NK-92 (cell line): Measurements from ENCODE around the gene OSBPL7.

Source experiments
- DNase-seq: peaks from one replicate; lab custom pipeline; 2025; ENCODE audit not compliant: unreplicated experiment; lab: John Stamatoyannopoulos, UW

The OSBPL7 gene

DNA sequence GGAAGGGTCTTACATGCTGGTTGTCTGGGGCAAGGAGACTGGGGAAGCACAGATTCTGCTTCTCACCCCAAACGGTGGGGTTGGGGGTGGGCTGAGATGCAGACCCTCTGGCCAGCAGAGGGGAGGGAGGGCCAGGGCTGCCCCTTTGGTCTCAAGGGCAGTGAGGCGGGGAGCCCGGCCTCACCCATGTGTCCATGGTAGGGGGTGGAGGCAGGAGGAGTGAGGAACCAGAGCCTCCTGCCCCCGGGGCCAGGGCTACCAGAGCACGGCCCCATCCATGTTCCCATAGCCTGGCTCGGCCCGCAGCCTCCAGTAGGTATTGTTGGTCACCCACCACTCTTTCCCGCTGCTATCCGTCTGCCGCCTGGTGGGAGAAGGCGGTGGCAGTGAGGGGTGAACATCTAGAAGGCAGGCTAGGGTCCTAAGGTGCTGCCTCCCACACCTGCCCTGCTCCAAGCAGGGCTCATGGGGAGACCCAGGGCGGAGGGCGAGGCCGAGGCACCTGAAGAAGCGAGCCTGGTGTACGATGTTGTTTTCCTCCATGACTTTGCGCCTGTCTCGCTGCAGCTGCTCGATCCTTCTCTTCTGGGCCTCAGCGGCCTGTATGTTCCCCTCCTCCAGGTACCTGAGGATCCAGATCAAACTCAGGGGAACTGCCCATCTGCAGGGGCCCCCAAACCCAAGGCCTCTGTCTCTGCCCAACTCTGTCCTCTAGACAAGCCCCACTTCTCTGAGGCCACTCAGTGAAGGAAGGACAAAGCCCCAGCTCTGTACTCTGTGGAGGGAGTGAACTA is 13.4 kb downstream of the OSBPL7 start:
- no peak for DNase-seq

DNA sequence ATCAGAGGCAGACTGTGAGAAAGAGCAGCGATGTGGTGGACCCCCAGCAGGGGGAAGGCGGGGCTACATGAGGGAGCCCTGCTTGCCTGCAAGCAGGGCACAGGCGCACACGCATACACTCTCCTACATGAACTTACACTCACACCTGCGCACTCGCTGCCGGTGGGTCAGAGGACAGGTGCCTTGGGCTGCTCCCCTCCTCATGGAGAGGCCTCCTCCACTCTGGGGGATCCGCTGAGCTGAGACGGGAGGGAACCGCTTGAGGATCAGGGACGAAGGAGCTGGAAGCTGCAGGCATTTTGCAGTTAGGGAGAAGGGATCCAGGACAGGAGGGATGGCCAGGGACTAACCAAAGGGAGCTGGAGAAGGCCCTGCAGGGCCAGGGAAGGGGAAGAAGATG is 14.2 kb downstream of the OSBPL7 start:
- no peak for DNase-seq

GRCh38 chr17:47806913-47807255 is 14.7 kb downstream of the OSBPL7 start:
- no peak for DNase-seq

GRCh38 chr17:47806026-47806912 is 15.3 kb downstream of the OSBPL7 start:
- DNase-seq, result no peak

- DNase-seq, result no peak
Measured at GRCh38 chr17:47804461-47804860, 17.1 kb downstream of the OSBPL7 start.

DNA sequence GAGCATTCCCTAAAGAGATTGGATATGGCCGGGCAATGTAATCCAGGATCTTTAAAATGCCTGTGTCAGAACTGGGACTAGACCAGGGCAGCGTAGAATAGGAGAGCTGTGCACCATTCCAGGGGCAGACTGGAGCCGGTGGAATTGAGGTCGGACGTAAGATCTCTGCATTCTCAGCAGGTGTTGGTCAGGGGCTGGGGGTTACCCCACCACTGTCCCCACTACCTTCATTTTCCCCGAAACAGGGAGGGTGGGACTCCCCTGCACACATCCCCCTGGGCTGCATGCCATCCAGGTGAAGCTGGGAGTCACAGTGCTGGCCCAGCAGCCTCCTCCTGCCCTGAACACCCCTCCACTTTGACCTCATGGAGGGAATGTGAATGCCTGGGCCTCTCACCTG is 17.8 kb downstream of the OSBPL7 start:
- no peak for DNase-seq

GRCh38 chr17:47803201-47803600 is 18.4 kb downstream of the OSBPL7 start:
- no peak for DNase-seq

- DNase-seq, result no peak
Measured at GRCh38 chr17:47802341-47803022, 19.1 kb downstream of the OSBPL7 start.

DNA sequence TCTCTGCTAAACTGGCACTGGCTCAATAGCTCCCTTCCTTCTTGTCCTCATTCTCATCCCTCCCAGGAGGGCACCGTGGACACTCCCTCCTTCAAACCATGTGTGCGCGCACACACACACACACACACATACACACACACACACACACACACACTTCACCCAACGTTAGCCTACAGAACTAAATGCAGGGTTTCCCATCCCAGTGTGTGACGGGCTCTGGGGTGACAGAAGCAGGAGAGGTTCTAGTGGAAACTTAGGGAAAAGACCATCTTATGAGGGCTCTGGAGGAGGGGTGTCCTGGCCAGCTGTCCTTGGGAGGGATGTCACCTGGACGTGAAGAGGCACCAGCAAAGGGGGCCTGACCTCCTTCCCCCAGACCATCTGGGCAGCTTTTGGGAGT is 19.7 kb downstream of the OSBPL7 start:
- no peak for DNase-seq

DNA sequence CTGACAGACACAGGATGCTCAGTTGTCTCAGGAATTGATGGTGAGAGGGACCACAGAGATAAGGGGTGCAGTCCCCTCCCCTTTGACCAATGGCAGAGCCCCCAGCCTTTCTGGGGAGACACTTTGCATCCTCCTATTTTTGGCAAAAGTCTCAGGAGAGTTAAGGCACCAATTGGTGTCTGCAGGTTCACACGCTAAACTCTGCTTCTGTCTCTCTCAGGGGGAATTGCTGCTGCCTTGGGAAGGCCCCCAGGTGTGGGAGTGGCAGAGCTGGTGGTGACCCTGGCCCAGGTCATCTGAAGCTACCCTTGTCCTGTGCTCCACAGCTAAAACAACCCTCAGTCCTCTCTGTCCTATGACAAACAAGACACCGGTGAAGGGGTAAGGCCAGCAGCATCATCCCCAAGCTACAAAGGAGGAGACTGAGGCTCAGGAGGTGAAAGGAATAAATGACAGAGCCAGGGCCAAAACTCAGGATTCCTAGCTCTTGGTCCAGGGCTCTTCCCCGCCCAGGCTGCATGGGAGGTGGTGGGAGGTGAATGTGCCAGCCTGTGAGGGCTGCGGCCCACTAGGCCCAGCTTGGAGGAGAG is 20.3 kb downstream of the OSBPL7 start:
- DNase-seq, result no peak

- no peak for DNase-seq
Measured at GRCh38 chr17:47800686-47801085, 20.9 kb downstream of the OSBPL7 start.

DNA sequence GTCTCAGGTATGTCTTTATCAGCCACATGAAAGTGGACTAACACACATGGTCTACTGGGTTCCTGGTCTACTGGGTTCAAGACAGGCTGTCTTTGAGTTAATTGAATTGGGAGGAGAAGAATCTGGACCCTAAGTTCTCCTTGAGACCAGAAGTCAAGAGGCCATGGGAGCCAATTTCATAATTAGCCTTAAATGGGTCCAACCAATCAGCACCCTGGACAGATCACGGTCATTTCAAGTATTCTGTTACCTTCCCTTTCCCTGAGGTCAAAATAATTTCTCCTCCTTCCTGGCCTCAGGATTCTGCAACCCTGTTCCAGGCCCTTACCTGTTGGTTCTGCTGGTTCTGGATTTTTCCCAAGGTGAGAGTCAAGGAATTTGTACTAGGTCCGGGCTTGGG is 23.8 kb downstream of the OSBPL7 start:
- DNase-seq, result no peak

GRCh38 chr17:47792979-47793378 is 28.6 kb downstream of the OSBPL7 start:
- DNase-seq, result no peak

DNA sequence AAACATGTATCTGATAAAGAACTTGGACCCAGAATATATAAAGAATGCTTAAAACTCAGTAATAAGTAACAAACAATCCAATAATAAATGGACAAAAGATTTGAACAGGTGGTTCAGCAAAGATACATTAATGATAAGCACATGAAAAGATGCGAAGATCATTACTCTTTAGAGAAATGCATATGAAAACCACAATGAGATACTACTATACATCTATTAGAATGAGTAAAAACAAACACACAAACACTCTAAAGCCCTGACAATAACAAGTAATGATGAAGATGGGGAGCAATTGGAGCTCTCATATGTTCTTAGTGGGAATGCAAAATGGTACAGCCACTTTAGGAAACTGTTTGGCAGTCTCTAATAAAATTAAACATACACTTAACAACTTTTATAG is 29.1 kb downstream of the OSBPL7 start:
- DNase-seq, result no peak

- DNase-seq, result no peak
Measured at GRCh38 chr17:47791025-47791424, 30.6 kb downstream of the OSBPL7 start.

GRCh38 chr17:47789611-47790561 is 31.7 kb downstream of the OSBPL7 start:
- DNase-seq, result no peak

DNA sequence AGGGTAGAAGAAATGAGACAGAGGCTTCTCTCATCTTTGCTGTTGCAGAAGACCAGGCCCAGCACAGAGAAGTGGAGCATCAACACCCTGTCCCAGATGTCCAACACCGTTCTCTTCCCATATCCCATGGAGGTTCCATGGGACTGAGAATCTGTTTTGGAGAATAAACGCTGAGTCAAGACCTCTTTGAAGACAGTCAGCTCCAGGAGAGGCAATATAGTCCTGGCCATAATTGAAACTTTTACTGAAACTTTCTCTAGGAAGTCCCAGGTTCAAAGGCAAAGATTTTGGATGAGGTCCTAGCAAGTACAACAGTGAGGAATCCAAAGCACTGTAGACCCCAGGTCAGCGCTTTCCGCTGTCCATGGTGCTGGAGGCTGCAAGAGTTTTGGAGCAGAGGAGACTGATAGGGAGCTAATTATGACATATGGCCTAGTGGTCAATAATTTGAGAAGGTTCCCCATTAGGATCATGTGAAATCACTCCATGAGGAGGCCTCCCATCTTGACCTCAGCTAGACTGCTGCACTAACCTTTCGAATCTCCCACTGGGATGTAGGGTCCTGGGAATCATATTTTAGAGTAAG is 36.0 kb downstream of the OSBPL7 start:
- no peak for DNase-seq

DNA sequence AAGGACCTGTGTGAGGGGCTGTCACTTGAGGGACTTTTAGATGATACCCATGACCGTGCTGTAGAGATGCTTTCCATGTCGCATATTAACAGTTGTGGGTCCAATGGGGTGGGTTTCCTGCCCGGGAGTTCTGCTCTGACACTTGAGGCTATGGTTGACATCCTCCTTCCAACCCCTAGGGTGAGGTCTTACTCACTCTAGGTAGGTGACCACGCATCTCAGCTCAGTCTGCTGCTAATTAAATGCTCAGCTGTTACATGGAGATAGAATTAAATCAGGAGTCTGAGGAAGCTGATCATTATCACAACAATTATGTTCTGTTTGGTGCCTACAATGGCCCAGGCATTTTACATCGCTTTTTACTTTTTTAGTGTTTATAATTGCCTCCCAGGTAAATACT is 40.2 kb downstream of the OSBPL7 start:
- no peak for DNase-seq

- no peak for DNase-seq
Measured at GRCh38 chr17:47778184-47778635, 43.4 kb downstream of the OSBPL7 start.
